NCI-H1930 (cell line): ENCODE data around the gene TRIM66.
A peak's percentile ranks its signal among the peaks of the same experiment; 100 is the strongest.

ENCODE experiments used
- DNase-seq, 2 experiments: peaks; one replicate each; lab custom pipeline; 2025; lab: John Stamatoyannopoulos, UW

TRIM66 gene

GRCh38 chr11:8656291-8656690, 26.2 kb downstream of the TRIM66 start:
- no peak for DNase-seq

- DNase-seq = peak in 1 of 2 experiments; percentile 27
Observed at GRCh38 chr11:8654503-8654902, 28.0 kb downstream of the TRIM66 start.

GRCh38 chr11:8652140-8652539, 30.3 kb downstream of the TRIM66 start:
- no peak for DNase-seq

GRCh38 chr11:8650401-8650990, 32.0 kb downstream of the TRIM66 start:
- DNase-seq = no peak

GRCh38 chr11:8649361-8649760, 33.1 kb downstream of the TRIM66 start:
- DNase-seq = no peak

- DNase-seq = no peak
Observed at GRCh38 chr11:8646873-8647272, 35.6 kb downstream of the TRIM66 start.

- DNase-seq = no peak
Observed at GRCh38 chr11:8642196-8642841, 40.1 kb downstream of the TRIM66 start.

GRCh38 chr11:8641332-8641731, 41.1 kb downstream of the TRIM66 start:
- DNase-seq = no peak

- no peak for DNase-seq
Observed at GRCh38 chr11:8640267-8640906, 42.1 kb downstream of the TRIM66 start.

GRCh38 chr11:8639655-8640054, 42.8 kb downstream of the TRIM66 start:
- no peak for DNase-seq

GRCh38 chr11:8638300-8638699, 44.2 kb downstream of the TRIM66 start:
- DNase-seq = no peak

GRCh38 chr11:8636127-8636526, 46.3 kb downstream of the TRIM66 start:
- no peak for DNase-seq

- DNase-seq = no peak
Observed at GRCh38 chr11:8634498-8634897, 48.0 kb downstream of the TRIM66 start.

GRCh38 chr11:8631395-8632118, 50.9 kb downstream of the TRIM66 start:
- no peak for DNase-seq

GRCh38 chr11:8624698-8625097, 57.8 kb downstream of the TRIM66 start:
- no peak for DNase-seq

- no peak for DNase-seq
Observed at GRCh38 chr11:8621147-8621546, 61.3 kb downstream of the TRIM66 start.

- no peak for DNase-seq
Observed at GRCh38 chr11:8617063-8617462, 65.4 kb downstream of the TRIM66 start.

- no peak for DNase-seq
Observed at GRCh38 chr11:8615291-8616032, 67.0 kb downstream of the TRIM66 start.

- DNase-seq = no peak
Observed at GRCh38 chr11:8614497-8614896, 68.0 kb downstream of the TRIM66 start.

GRCh38 chr11:8613036-8613435, 69.4 kb downstream of the TRIM66 start:
- no peak for DNase-seq

GRCh38 chr11:8612522-8612921, 69.9 kb downstream of the TRIM66 start:
- DNase-seq = no peak

- DNase-seq = no peak
Observed at GRCh38 chr11:8610532-8611116, 71.8 kb downstream of the TRIM66 start.
